Sigmoid colon (tissue), 4 donors: ENCODE data around the gene PPM1E.

ENCODE experiments used
- CTCF ChIP-seq, 4 experiments: fragments of 450-650 bp in 3 of 4; fragments of 200-600 bp in 1 of 4; IDR thresholded peaks; one replicate each; pipeline ENCODE4 v1.5.1; 2016 to 2019; ENCODE audit warnings: antibody characterized with exemption in 4 of 4, mild to moderate bottlenecking in 3 of 4, moderate library complexity in 2 of 4
- POLR2A ChIP-seq, 2 donors: fragments of 450-650 bp; IDR thresholded peaks; one replicate each; pipeline ENCODE4 v1.6.1; 2016; ENCODE audit warnings: antibody characterized with exemption in 2 of 2, mild to moderate bottlenecking in 2 of 2, moderate library complexity in 2 of 2
- POLR2AphosphoS5 ChIP-seq, 4 donors: sonication (generic); formaldehyde crosslinking; IDR thresholded peaks; one replicate each; pipeline ENCODE4 v1.6.1; 2017; ENCODE audit warnings: antibody characterized with exemption in 4 of 4

GRCh38 chr17:58865301-58865700, 109.6 kb downstream of the PPM1E start:
- no peak for TF ChIP-seq CTCF (IDR thresholded peaks at IDR 0.05)
- TF ChIP-seq POLR2A (IDR thresholded peaks at IDR 0.05), result no peak
- TF ChIP-seq POLR2AphosphoS5 (IDR thresholded peaks at IDR 0.05), result no peak
